ENCODE measurements around the gene ZNF750.

- TF ChIP-seq CTCF (IDR thresholded peaks at IDR 0.05; ENCODE audit: insufficient read depth, low read length), result no peak
- no peak for TF ChIP-seq POLR2AphosphoS5 (IDR thresholded peaks at IDR 0.05; ENCODE audit: low read depth)
Measured at GRCh38 chr17:82838386-82839063, 1.3 kb downstream of the ZNF750 start.

Data from HL-60 (cell line).